Measurements from ENCODE around the gene TIAM1.
A peak's percentile ranks its signal among the peaks of the same experiment; 100 is the strongest.

The TIAM1 gene

GRCh38 chr21:31354604-31355443 is 10.8 kb upstream of the TIAM1 start:
- H3K23ac ChIP-seq (ENCODE audit: low read length), result no peak overlapping the region
- peak; percentile 91 to 92 for DNase-seq
- H3K27me3 ChIP-seq (ENCODE audit: insufficient read depth, low read length), result no peaks in the 10 kb centered on the region
- no peak overlapping the region for H4K12ac ChIP-seq (ENCODE audit: low read depth, low read length)
- H3K27ac ChIP-seq (ENCODE audit: low read depth, low read length), result peak overlapping the region; percentile 43
- H2BK5ac ChIP-seq (ENCODE audit: low read depth, low read length, poor library complexity), result no peak overlapping the region
- no peak overlapping the region for H2AK5ac ChIP-seq (ENCODE audit: low read length)
- no peak overlapping the region for H3K14ac ChIP-seq (ENCODE audit: low read length)
- peaks cover 2% of the 10 kb centered on the region for H3K79me1 ChIP-seq (ENCODE audit: low read length)
- WGBS (ENCODE audit: extremely low coverage, insufficient coverage, insufficient read length), result no CpG with 5 or more reads among the region's 10 CpGs
- no peak overlapping the region for H4K8ac ChIP-seq (ENCODE audit: low read depth, low read length)
- no peak overlapping the region for H3K4ac ChIP-seq (ENCODE audit: low read depth, low read length)
- no peak overlapping the region for H2AFZ ChIP-seq (ENCODE audit: insufficient read depth, low read length, poor library complexity)
- no peak overlapping the region for H3K9ac ChIP-seq (ENCODE audit: low read length)
- no peaks in the 10 kb centered on the region for H3K36me3 ChIP-seq (ENCODE audit: control insufficient read depth in 1 of 2, insufficient read depth in 2 of 2, low read length in 2 of 2)
- peaks cover 11 to 15% of the 10 kb centered on the region in 2 experiments for H3K4me1 ChIP-seq (ENCODE audit: control insufficient read depth in 1 of 2, insufficient read depth in 2 of 2, low read length in 2 of 2)
- no peak overlapping the region for H3K18ac ChIP-seq (ENCODE audit: low read length)
- H3K4me2 ChIP-seq (ENCODE audit: low read length), result no peak overlapping the region
- peak overlapping the region; percentile 68 for H2BK12ac ChIP-seq (ENCODE audit: low read length)
- no peak overlapping the region for H3K4me3 ChIP-seq (ENCODE audit: low read depth, low read length)
- no peak overlapping the region for H4K91ac ChIP-seq (ENCODE audit: low read depth, low read length)
- H3K79me2 ChIP-seq (ENCODE audit: control insufficient read depth, insufficient read depth, low read length, poor library complexity), result peaks cover 2% of the 10 kb centered on the region
- H3K9me3 ChIP-seq (ENCODE audit: insufficient read depth, low read depth, low read length), result no peaks in the 10 kb centered on the region
- no peak overlapping the region for H2BK120ac ChIP-seq (ENCODE audit: insufficient read depth, low read length, poor library complexity)

GRCh38 chr21:31354122-31354521 is 10.1 kb upstream of the TIAM1 start:
- Histone ChIP-seq H3K9me3 (ENCODE audit: insufficient read depth, low read depth, low read length) (no peaks in the 10 kb centered on the region), H3K27ac (ENCODE audit: low read depth, low read length) (no peak overlapping the region), H3K4ac (ENCODE audit: low read depth, low read length) (no peak overlapping the region), H2AK5ac (ENCODE audit: low read length) (no peak overlapping the region), H3K36me3 (ENCODE audit: control insufficient read depth in 1 of 2, insufficient read depth in 2 of 2, low read length in 2 of 2) (no peaks in the 10 kb centered on the region), H3K27me3 (ENCODE audit: insufficient read depth, low read length) (no peaks in the 10 kb centered on the region), H4K8ac (ENCODE audit: low read depth, low read length) (no peak overlapping the region), H3K79me2 (ENCODE audit: control insufficient read depth, insufficient read depth, low read length, poor library complexity) (peaks cover 2% of the 10 kb centered on the region), H3K18ac (ENCODE audit: low read length) (no peak overlapping the region), H4K12ac (ENCODE audit: low read depth, low read length) (no peak overlapping the region), H2BK12ac (ENCODE audit: low read length) (no peak overlapping the region), H2AFZ (ENCODE audit: insufficient read depth, low read length, poor library complexity) (no peak overlapping the region), H3K23ac (ENCODE audit: low read length) (no peak overlapping the region), H3K79me1 (ENCODE audit: low read length) (peaks cover 2% of the 10 kb centered on the region), H3K9ac (ENCODE audit: low read length) (no peak overlapping the region), H4K91ac (ENCODE audit: low read depth, low read length) (peak overlapping the region; percentile 0), H3K4me2 (ENCODE audit: low read length) (no peak overlapping the region), H2BK120ac (ENCODE audit: insufficient read depth, low read length, poor library complexity) (no peak overlapping the region), H3K4me3 (ENCODE audit: low read depth, low read length) (no peak overlapping the region), H3K14ac (ENCODE audit: low read length) (no peak overlapping the region), H2BK5ac (ENCODE audit: low read depth, low read length, poor library complexity) (no peak overlapping the region), H3K4me1 (ENCODE audit: control insufficient read depth in 1 of 2, insufficient read depth in 2 of 2, low read length in 2 of 2) (peaks cover 11 to 15% of the 10 kb centered on the region in 2 experiments)
- DNase-seq, result peak; percentile 72 to 85
- WGBS (ENCODE audit: extremely low coverage, insufficient coverage, insufficient read length), result no CpG with 5 or more reads among the region's 4 CpGs

- Histone ChIP-seq H4K91ac (ENCODE audit: low read depth, low read length) (no peak overlapping the region), H3K79me2 (ENCODE audit: control insufficient read depth, insufficient read depth, low read length, poor library complexity) (peaks cover 2% of the 10 kb centered on the region), H3K14ac (ENCODE audit: low read length) (no peak overlapping the region), H3K9ac (ENCODE audit: low read length) (no peak overlapping the region), H4K12ac (ENCODE audit: low read depth, low read length) (no peak overlapping the region), H3K27me3 (ENCODE audit: insufficient read depth, low read length) (no peaks in the 10 kb centered on the region), H3K36me3 (ENCODE audit: control insufficient read depth in 1 of 2, insufficient read depth in 2 of 2, low read length in 2 of 2) (no peaks in the 10 kb centered on the region), H2BK5ac (ENCODE audit: low read depth, low read length, poor library complexity) (no peak overlapping the region), H4K8ac (ENCODE audit: low read depth, low read length) (no peak overlapping the region), H2BK12ac (ENCODE audit: low read length) (no peak overlapping the region), H3K4ac (ENCODE audit: low read depth, low read length) (no peak overlapping the region), H3K9me3 (ENCODE audit: insufficient read depth, low read depth, low read length) (no peaks in the 10 kb centered on the region), H3K79me1 (ENCODE audit: low read length) (peaks cover 2% of the 10 kb centered on the region), H2AFZ (ENCODE audit: insufficient read depth, low read length, poor library complexity) (no peak overlapping the region), H3K23ac (ENCODE audit: low read length) (no peak overlapping the region), H3K18ac (ENCODE audit: low read length) (no peak overlapping the region), H3K4me1 (ENCODE audit: control insufficient read depth in 1 of 2, insufficient read depth in 2 of 2, low read length in 2 of 2) (peaks cover 12 to 14% of the 10 kb centered on the region in 2 experiments), H2AK5ac (ENCODE audit: low read length) (no peak overlapping the region), H3K4me2 (ENCODE audit: low read length) (no peak overlapping the region), H3K27ac (ENCODE audit: low read depth, low read length) (no peak overlapping the region), H3K4me3 (ENCODE audit: low read depth, low read length) (no peak overlapping the region), H2BK120ac (ENCODE audit: insufficient read depth, low read length, poor library complexity) (no peak overlapping the region)
- no CpG with 5 or more reads among the region's 2 CpGs for WGBS (ENCODE audit: extremely low coverage, insufficient coverage, insufficient read length)
- DNase-seq, result peak; percentile 30 to 90
Observed at GRCh38 chr21:31352836-31353235, 8.8 kb upstream of the TIAM1 start.

GRCh38 chr21:31351960-31352359 is 7.9 kb upstream of the TIAM1 start:
- H4K91ac ChIP-seq (ENCODE audit: low read depth, low read length), result no peak overlapping the region
- no peak overlapping the region for H3K4me3 ChIP-seq (ENCODE audit: low read depth, low read length)
- no peak overlapping the region for H3K4me2 ChIP-seq (ENCODE audit: low read length)
- no peak overlapping the region for H4K8ac ChIP-seq (ENCODE audit: low read depth, low read length)
- H3K27ac ChIP-seq (ENCODE audit: low read depth, low read length), result peak overlapping the region; percentile 50
- peaks cover 2% of the 10 kb centered on the region for H3K79me1 ChIP-seq (ENCODE audit: low read length)
- no peak overlapping the region for H3K23ac ChIP-seq (ENCODE audit: low read length)
- H3K27me3 ChIP-seq (ENCODE audit: insufficient read depth, low read length), result no peaks in the 10 kb centered on the region
- H3K9me3 ChIP-seq (ENCODE audit: insufficient read depth, low read depth, low read length), result no peaks in the 10 kb centered on the region
- no peak overlapping the region for H3K14ac ChIP-seq (ENCODE audit: low read length)
- H3K9ac ChIP-seq (ENCODE audit: low read length), result no peak overlapping the region
- H2AFZ ChIP-seq (ENCODE audit: insufficient read depth, low read length, poor library complexity), result no peak overlapping the region
- no peak overlapping the region for H2BK12ac ChIP-seq (ENCODE audit: low read length)
- no peak overlapping the region for H2AK5ac ChIP-seq (ENCODE audit: low read length)
- no CpG with 5 or more reads among the region's 3 CpGs for WGBS (ENCODE audit: extremely low coverage, insufficient coverage, insufficient read length)
- peaks cover 11 to 16% of the 10 kb centered on the region in 2 experiments for H3K4me1 ChIP-seq (ENCODE audit: control insufficient read depth in 1 of 2, insufficient read depth in 2 of 2, low read length in 2 of 2)
- DNase-seq, result peak; percentile 23 to 83
- no peak overlapping the region for H3K4ac ChIP-seq (ENCODE audit: low read depth, low read length)
- no peaks in the 10 kb centered on the region for H3K36me3 ChIP-seq (ENCODE audit: control insufficient read depth in 1 of 2, insufficient read depth in 2 of 2, low read length in 2 of 2)
- no peak overlapping the region for H2BK120ac ChIP-seq (ENCODE audit: insufficient read depth, low read length, poor library complexity)
- H3K79me2 ChIP-seq (ENCODE audit: control insufficient read depth, insufficient read depth, low read length, poor library complexity), result peaks cover 2% of the 10 kb centered on the region
- H3K18ac ChIP-seq (ENCODE audit: low read length), result no peak overlapping the region
- H2BK5ac ChIP-seq (ENCODE audit: low read depth, low read length, poor library complexity), result no peak overlapping the region
- H4K12ac ChIP-seq (ENCODE audit: low read depth, low read length), result no peak overlapping the region

Data from trophoblast cell (in vitro differentiated cells and primary cell).